Fibroblast of pulmonary artery (primary cell): ENCODE measurements around the gene TAF5L.
A peak's percentile ranks its signal among the peaks of the same experiment; 100 is the strongest.
"Not testable (repeated sequence)": the region's sequence is repeated elsewhere in the genome, so short reads cannot be mapped to it uniquely, and the experiment has no call there.

Source experiments
- DNase-seq: peaks from one replicate; pipeline ENCODE4 v3.0.0-alpha.2; 2010; ENCODE audit warnings: low read depth
- H3K4me3 ChIP-seq: replicated peaks from 2 replicates; pipeline ENCODE4 v1.5.1; 2011; ENCODE audit warnings: low read depth, mild to moderate bottlenecking, control low read depth, low read length, moderate library complexity
- TF ChIP-seq, protein P1 (sequence below): IDR thresholded peaks from 2 replicates; pipeline ENCODE4 v1.5.1; 2011; ENCODE audit warnings: mild to moderate bottlenecking, control low read depth, low read length, inconsistent platforms; ENCODE audit errors: missing control alignments

Gene TAF5L

GRCh38 chr1:229563241-229563640 lies 62.7 kb downstream of the TAF5L start:
- TF ChIP-seq, protein P1, sequence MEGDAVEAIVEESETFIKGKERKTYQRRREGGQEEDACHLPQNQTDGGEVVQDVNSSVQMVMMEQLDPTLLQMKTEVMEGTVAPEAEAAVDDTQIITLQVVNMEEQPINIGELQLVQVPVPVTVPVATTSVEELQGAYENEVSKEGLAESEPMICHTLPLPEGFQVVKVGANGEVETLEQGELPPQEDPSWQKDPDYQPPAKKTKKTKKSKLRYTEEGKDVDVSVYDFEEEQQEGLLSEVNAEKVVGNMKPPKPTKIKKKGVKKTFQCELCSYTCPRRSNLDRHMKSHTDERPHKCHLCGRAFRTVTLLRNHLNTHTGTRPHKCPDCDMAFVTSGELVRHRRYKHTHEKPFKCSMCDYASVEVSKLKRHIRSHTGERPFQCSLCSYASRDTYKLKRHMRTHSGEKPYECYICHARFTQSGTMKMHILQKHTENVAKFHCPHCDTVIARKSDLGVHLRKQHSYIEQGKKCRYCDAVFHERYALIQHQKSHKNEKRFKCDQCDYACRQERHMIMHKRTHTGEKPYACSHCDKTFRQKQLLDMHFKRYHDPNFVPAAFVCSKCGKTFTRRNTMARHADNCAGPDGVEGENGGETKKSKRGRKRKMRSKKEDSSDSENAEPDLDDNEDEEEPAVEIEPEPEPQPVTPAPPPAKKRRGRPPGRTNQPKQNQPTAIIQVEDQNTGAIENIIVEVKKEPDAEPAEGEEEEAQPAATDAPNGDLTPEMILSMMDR, result no peak
- DNase-seq, result no peak
- H3K4me3 ChIP-seq, result no peak overlapping the region

DNA sequence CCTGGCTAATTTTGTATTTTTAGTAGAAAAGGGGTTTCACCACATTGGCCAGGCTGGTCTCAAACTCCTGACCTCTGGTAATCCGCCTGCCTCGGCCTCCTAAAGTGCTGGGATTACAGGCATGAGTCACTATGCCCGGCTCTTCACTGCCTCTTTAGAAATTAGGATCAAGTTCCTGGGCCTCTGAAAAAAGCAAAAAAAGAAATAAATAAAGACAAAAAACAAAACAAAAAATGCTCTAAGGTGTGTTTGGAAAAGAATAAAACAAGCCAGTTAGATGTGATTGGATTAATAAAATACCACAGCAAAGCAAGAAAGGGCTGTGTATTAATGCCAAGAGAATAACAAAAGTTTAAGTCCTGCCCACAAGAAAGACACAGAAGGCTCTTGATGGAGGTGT lies 63.2 kb downstream of the TAF5L start:
- DNase-seq, result no peak
- TF ChIP-seq, protein P1, result no peak
- H3K4me3 ChIP-seq, result no peak overlapping the region

GRCh38 chr1:229561141-229561540 lies 64.8 kb downstream of the TAF5L start:
- TF ChIP-seq, protein P1, result no peak
- H3K4me3 ChIP-seq, result no peak overlapping the region
- DNase-seq, result no peak

DNA sequence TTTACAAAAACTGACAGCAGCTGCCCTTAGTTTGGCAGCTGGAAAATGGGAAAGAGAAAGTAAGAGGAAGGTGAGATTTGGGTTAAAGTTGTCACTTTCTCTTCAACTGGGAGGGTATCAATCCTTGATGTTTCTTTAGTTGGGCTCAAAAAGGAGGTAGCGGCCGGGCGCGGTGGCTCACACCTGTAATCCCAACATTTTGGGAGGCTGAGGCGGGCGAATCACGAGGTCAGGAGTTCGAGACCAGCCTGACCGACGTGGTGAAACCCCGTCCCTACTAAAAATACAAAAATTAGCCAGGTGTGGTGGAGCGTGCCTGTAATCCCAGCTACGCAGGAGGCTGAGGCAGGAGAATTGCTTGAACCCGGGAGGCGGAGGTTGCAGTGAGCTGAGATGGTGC lies 65.8 kb downstream of the TAF5L start:
- H3K4me3 ChIP-seq, DNase-seq: not testable (repeated sequence)

DNA sequence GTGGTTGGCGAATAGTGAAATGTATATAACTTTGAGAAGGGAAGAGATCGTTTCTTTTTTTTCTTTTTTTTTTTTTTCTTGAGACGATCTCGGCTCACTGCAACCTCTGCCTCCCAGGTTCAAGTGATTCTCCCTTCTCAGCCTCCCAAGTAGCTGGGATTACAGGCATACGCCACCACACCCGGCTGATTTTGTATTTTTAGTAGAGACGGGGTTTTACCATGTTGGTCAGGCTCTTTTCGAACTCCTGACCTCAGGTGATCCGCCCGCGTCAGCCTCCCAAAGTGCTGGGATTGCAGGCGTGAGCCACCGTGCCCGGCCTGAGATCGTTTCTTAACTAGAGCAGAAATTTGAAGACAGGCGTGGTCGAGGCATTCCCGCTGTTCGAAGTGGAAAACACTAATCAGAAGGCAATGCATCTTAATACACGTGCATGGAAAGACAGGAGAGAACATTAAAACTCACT lies 66.6 kb downstream of the TAF5L start:
- DNase-seq, result not testable (repeated sequence)

GRCh38 chr1:229558460-229559335 lies 67.2 kb downstream of the TAF5L start, which contains the start of gene ABCB10:
TSS of gene ABCB10 (minus strand) at chr1:229558707. CDS start at chr1:229558652, 55 bp downstream.
- H3K4me3 ChIP-seq, result peak within 1 kb of the TSS; percentile 73
- TF ChIP-seq, protein P1, result peak; percentile 41
- DNase-seq, result peak; percentile 98

More for the DNA sequence above, 66.6 kb downstream of the TAF5L start:
- H3K4me3 ChIP-seq, result peak overlapping the region; percentile 73

GRCh38 chr1:229557913-229558414 lies 68.0 kb downstream of the TAF5L start:
- TF ChIP-seq, protein P1, result no peak

More at GRCh38 chr1:229557913-229558414, 68.0 kb downstream of the TAF5L start:
- peak; percentile 12 for DNase-seq
- peak overlapping the region; percentile 73 for H3K4me3 ChIP-seq
